Keratinocyte (primary cell): ENCODE results near the gene EBF3. TPM values are rescaled to one million over a fixed set of nuclear protein-coding genes. Genes with fewer than 3 reads are reported as not detected.

Experiments used
- DNase-seq: peaks from one replicate; pipeline ENCODE4 v3.0.0-alpha.2; 2011; ENCODE audit warnings: low read depth, missing footprints, low spot score
- FAIRE-seq: peaks from 2 replicates; lab custom pipeline; 2011; peaks lifted over from hg19 to GRCh38; lab: Jason Lieb, UNC
- H2AFZ ChIP-seq: 2 replicates; pipeline ENCODE4 v1.6.0; 2012; ENCODE audit warnings: low read length, control low read depth, inconsistent platforms; ENCODE audit not compliant: control insufficient read depth
- H3K27ac ChIP-seq: 2 replicates; pipeline ENCODE4 v1.5.1; 2011; ENCODE audit warnings: low read length; ENCODE audit not compliant: control insufficient read depth, insufficient read depth
- H3K27me3 ChIP-seq: 3 replicates; pipeline ENCODE4 v1.6.0; 2011; ENCODE audit warnings: low read length; ENCODE audit not compliant: control insufficient read depth, insufficient read depth; ENCODE audit errors: extremely low read depth
- H3K36me3 ChIP-seq, 2 experiments: 2 replicates in 1 of 2; 3 replicates in 1 of 2; pipeline ENCODE4 v1.5.1; 2011; ENCODE audit warnings: low read length in 2 of 2, mild to moderate bottlenecking in 1 of 2; ENCODE audit not compliant: control insufficient read depth in 2 of 2, insufficient read depth in 2 of 2; ENCODE audit errors: extremely low read depth in 1 of 2
- H3K4me1 ChIP-seq: 3 replicates; pipeline ENCODE4 v1.5.1; 2011; ENCODE audit warnings: low read length; ENCODE audit not compliant: control insufficient read depth, insufficient read depth; ENCODE audit errors: extremely low read depth
- H3K4me2 ChIP-seq: 3 replicates; pipeline ENCODE4 v1.6.0; 2011; ENCODE audit warnings: low read depth, low read length; ENCODE audit not compliant: control insufficient read depth, insufficient read depth; ENCODE audit errors: extremely low read depth
- H3K4me3 ChIP-seq, 3 experiments: fragments of 200-600 bp in 1 of 3; sonication (generic) in 1 of 3; 2 replicates in 2 of 3; 3 replicates in 1 of 3; pipeline ENCODE4 v1.5.1; 2011 to 2016; ENCODE audit warnings: low read length in 3 of 3, mild to moderate bottlenecking in 3 of 3, control low read depth in 2 of 3, inconsistent platforms in 1 of 3, low read depth in 1 of 3, mixed read lengths in 1 of 3, mixed run types in 1 of 3, moderate library complexity in 1 of 3; ENCODE audit not compliant: control insufficient read depth in 2 of 3, insufficient read depth in 2 of 3; ENCODE audit errors: extremely low read depth in 1 of 3
- H3K79me2 ChIP-seq: 2 replicates; pipeline ENCODE4 v1.6.0; 2012; ENCODE audit warnings: low read length; ENCODE audit not compliant: control insufficient read depth, insufficient read depth
- H3K9ac ChIP-seq: 3 replicates; pipeline ENCODE4 v1.6.0; 2011; ENCODE audit warnings: low read length; ENCODE audit not compliant: control insufficient read depth, insufficient read depth; ENCODE audit errors: extremely low read depth
- H3K9me1 ChIP-seq: 3 replicates; pipeline ENCODE4 v1.6.0; 2011; ENCODE audit warnings: low read length; ENCODE audit not compliant: control insufficient read depth, insufficient read depth; ENCODE audit errors: extremely low read depth
- H3K9me3 ChIP-seq: 2 replicates; pipeline ENCODE4 v1.5.1; 2012; ENCODE audit warnings: low read depth, low read length; ENCODE audit not compliant: control insufficient read depth
- H4K20me1 ChIP-seq: 3 replicates; pipeline ENCODE4 v1.6.0; 2011; ENCODE audit warnings: low read length; ENCODE audit not compliant: control insufficient read depth, insufficient read depth; ENCODE audit errors: extremely low read depth
- EZH2 ChIP-seq: IDR thresholded peaks from one replicate; pipeline ENCODE4 v1.6.1; 2012; ENCODE audit warnings: inconsistent platforms, mild to moderate bottlenecking, low read length, moderate library complexity
- dilution Hi-C: fragments of 300-500 bp; cut with MboI; formaldehyde crosslinking; loops from one replicate; pipeline ENCODE4 v1.7.0; 2020; ENCODE audit warnings: low sequenced_read_pairs; ENCODE audit not compliant: extremely low pct_ligation_motif_present
- polyA plus RNA-seq, 5 experiments: library from polyadenylated mRNA; depleted of rRNA in 3 of 5; stranded (reverse) in 3 of 5; stranded (forward) in 1 of 5; unstranded in 1 of 5; fragments of >200 nt; gene quantifications; 1 replicate in 1 of 5; 2 replicates in 3 of 5; 3 replicates in 1 of 5; pipeline versions ENCODE4 v1.2.1 to v1.2.3, GENCODE V29; 2011 to 2012; ENCODE audit warnings: missing spikeins in 2 of 5, low read depth in 1 of 5, low replicate concordance in 1 of 5
- TF ChIP-seq, protein P1 (sequence below), 3 experiments: IDR thresholded peaks in 1 of 3; conservative IDR thresholded peaks in 1 of 3; optimal IDR thresholded peaks in 1 of 3; 2 replicates in 2 of 3; 3 replicates in 1 of 3; pipeline versions ENCODE3 to v1.5.1; 2011; ENCODE audit warnings: low read length in 3 of 3, mild to moderate bottlenecking in 3 of 3, moderate library complexity in 2 of 3, control low read depth in 1 of 3, inconsistent platforms in 1 of 3; ENCODE audit not compliant: insufficient read depth in 2 of 3; ENCODE audit errors: extremely low read depth in 1 of 3

Gene EBF3
- polyA plus RNA-seq, 1 donor (not counting 4 experiments of a cell fraction or from before 2014, with no cell fraction given), result not detected

DNA sequence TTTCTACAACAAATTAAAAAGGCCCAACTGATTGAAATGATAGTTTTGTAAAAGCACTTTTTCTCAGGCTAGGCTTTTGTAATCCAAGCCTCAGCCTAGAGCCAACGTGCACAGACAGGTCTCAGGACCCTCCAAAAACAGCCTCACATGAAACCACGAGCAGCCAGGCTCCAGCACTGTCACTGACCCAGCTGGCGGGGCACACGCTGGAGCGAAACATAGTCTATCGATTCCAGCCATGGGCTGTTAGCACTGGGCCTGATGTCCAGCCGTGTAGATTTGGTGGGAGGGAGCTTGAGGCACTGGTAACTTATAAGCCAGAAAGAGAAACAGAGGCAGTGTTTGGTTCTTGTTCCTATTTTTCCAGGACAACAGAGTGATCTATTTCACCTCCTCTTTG lies 104.5 kb downstream of the EBF3 start:
- DNase-seq, result no peak
- no peak overlapping the region for H3K4me2 ChIP-seq
- dilution Hi-C loops, result no loop called here
- no peaks in the 10 kb centered on the region for H3K9me1 ChIP-seq
- no peak overlapping the region for H3K27ac ChIP-seq
- no peaks in the 10 kb centered on the region for H4K20me1 ChIP-seq
- H3K36me3 ChIP-seq, result no peaks in the 10 kb centered on the region
- TF ChIP-seq, protein P1, sequence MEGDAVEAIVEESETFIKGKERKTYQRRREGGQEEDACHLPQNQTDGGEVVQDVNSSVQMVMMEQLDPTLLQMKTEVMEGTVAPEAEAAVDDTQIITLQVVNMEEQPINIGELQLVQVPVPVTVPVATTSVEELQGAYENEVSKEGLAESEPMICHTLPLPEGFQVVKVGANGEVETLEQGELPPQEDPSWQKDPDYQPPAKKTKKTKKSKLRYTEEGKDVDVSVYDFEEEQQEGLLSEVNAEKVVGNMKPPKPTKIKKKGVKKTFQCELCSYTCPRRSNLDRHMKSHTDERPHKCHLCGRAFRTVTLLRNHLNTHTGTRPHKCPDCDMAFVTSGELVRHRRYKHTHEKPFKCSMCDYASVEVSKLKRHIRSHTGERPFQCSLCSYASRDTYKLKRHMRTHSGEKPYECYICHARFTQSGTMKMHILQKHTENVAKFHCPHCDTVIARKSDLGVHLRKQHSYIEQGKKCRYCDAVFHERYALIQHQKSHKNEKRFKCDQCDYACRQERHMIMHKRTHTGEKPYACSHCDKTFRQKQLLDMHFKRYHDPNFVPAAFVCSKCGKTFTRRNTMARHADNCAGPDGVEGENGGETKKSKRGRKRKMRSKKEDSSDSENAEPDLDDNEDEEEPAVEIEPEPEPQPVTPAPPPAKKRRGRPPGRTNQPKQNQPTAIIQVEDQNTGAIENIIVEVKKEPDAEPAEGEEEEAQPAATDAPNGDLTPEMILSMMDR (optimal IDR thresholded peaks at IDR 0.05 in 1 of 3, IDR thresholded peaks at IDR 0.05 in 1 of 3, conservative IDR thresholded peaks at IDR 0.05 in 1 of 3; ENCODE audit: extremely low read depth in 1 of 3, insufficient read depth in 2 of 3, low read length in 3 of 3), result no peak
- TF ChIP-seq EZH2, result no peak
- H3K27me3 ChIP-seq, result no peaks in the 10 kb centered on the region
- H2AFZ ChIP-seq, result no peak overlapping the region
- no peaks in the 10 kb centered on the region for H3K4me1 ChIP-seq
- peaks cover 9% of the 10 kb centered on the region for H3K9me3 ChIP-seq
- FAIRE-seq, result no peak
- H3K9ac ChIP-seq, result no peak overlapping the region
- H3K79me2 ChIP-seq, result no peaks in the 10 kb centered on the region
- no peak overlapping the region for H3K4me3 ChIP-seq

GRCh38 chr10:129857242-129857960 lies 106.7 kb downstream of the EBF3 start:
- Histone ChIP-seq H3K9me1 (no peaks in the 10 kb centered on the region), H3K4me3 (no peak overlapping the region), H3K27me3 (no peaks in the 10 kb centered on the region), H3K79me2 (no peaks in the 10 kb centered on the region), H3K36me3 (no peaks in the 10 kb centered on the region), H3K4me1 (no peaks in the 10 kb centered on the region), H3K9me3 (peaks cover 9% of the 10 kb centered on the region), H3K9ac (no peak overlapping the region), H3K4me2 (no peak overlapping the region), H2AFZ (no peak overlapping the region), H4K20me1 (no peaks in the 10 kb centered on the region), H3K27ac (no peak overlapping the region)
- dilution Hi-C loops, result no loop called here
- TF ChIP-seq EZH2, result no peak
- TF ChIP-seq, protein P1 (optimal IDR thresholded peaks at IDR 0.05 in 1 of 3, IDR thresholded peaks at IDR 0.05 in 1 of 3, conservative IDR thresholded peaks at IDR 0.05 in 1 of 3; ENCODE audit: extremely low read depth in 1 of 3, insufficient read depth in 2 of 3, low read length in 3 of 3), result no peak
- FAIRE-seq (no peak), DNase-seq (no peak)
